Retinal pigment epithelial cell (primary cell): ENCODE data around the gene ATP1B1.

ENCODE experiments used
- DNase-seq: peaks from one replicate; pipeline ENCODE4 v3.0.0-alpha.2; 2010; ENCODE audit warnings: low read depth
- H3K4me3 ChIP-seq: 2 replicates; pipeline ENCODE4 v1.5.1; 2011; ENCODE audit warnings: mild to moderate bottlenecking, low read length, control low read depth, moderate library complexity
- TF ChIP-seq, protein P1 (sequence below): conservative IDR thresholded peaks from 2 replicates; pipeline ENCODE4 v1.5.1; 2011; ENCODE audit warnings: low read depth, low read length, control low read depth, inconsistent platforms

The ATP1B1 gene

DNA sequence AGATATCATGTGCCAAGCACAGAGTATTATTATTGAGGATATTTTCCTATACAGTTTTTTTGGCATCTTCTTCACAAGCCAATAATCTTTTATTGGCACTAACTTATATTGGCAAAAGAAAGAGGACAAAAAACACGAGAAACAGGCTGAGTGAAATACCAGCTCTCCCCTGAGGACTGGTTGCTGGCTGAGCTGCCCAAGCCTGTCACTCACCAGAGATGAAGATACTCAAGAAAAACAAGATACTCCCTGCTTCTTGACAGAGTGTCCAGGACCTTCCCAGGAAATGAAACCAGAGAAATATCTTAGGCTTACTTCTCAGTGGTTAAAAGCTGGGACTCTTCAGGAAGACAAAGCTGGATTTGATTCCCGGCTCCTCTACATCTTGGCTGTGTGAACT, 35.9 kb upstream of the ATP1B1 start:
- TF ChIP-seq, protein P1, sequence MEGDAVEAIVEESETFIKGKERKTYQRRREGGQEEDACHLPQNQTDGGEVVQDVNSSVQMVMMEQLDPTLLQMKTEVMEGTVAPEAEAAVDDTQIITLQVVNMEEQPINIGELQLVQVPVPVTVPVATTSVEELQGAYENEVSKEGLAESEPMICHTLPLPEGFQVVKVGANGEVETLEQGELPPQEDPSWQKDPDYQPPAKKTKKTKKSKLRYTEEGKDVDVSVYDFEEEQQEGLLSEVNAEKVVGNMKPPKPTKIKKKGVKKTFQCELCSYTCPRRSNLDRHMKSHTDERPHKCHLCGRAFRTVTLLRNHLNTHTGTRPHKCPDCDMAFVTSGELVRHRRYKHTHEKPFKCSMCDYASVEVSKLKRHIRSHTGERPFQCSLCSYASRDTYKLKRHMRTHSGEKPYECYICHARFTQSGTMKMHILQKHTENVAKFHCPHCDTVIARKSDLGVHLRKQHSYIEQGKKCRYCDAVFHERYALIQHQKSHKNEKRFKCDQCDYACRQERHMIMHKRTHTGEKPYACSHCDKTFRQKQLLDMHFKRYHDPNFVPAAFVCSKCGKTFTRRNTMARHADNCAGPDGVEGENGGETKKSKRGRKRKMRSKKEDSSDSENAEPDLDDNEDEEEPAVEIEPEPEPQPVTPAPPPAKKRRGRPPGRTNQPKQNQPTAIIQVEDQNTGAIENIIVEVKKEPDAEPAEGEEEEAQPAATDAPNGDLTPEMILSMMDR = no peak
- no peak for DNase-seq
- no peak overlapping the region for H3K4me3 ChIP-seq

DNA sequence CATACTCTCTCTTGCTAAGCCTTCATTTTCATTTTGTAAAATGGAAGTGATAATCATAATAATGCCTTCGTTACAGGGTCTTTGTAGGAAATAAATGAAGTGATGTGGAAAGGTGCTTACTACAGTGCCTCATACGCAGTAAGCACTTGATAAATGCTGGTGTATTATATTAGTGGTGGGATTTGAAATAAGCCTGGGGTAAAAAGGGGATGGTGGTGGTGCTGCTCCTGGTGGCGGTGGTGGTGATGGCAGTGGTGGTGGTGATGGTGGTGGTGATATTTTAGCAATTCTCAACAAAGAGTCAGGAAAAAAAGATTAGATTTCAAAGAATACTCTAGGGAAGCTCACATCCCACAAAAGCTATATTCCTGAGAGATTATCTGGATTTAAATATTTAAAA, 35.5 kb upstream of the ATP1B1 start:
- no peak overlapping the region for H3K4me3 ChIP-seq
- no peak for DNase-seq
- TF ChIP-seq, protein P1 = peak; percentile 4

DNA sequence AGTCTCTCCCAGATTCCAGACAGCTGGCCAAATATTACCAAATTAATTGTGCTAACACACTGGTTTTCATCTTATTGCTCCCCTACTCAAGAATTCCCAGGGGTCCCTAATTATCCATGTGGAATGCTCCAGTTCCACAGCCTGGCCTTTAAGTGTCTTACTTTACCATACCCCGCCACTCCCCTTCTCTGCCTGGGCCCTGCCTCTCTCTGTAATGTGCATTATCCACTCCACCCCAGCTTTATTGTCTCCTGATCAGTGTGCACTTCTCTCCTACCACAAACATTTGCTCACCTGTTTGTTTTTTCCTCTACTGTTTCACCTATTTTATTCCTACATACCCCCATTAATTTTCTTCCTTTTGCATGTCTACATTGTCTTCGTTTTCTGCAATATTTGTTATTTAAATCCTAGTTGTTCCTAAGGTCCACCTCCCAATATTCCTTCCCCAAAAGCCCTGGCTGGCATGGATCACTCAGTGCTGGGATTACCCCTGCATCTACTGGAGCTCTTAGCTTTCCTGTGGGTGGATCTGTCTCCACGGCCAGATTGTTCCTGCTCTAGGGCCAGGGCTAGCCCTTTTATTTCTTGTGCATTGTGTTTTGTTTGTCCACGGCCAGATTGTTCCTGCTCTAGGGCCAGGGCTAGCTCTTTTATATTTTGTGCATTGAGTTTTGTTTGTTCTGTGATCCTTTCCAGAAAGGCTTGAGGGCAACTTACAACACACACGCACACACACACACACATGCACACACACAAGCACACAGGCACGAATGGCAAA, 33.4 kb upstream of the ATP1B1 start:
- no peak for DNase-seq
- TF ChIP-seq, protein P1 = no peak

DNA sequence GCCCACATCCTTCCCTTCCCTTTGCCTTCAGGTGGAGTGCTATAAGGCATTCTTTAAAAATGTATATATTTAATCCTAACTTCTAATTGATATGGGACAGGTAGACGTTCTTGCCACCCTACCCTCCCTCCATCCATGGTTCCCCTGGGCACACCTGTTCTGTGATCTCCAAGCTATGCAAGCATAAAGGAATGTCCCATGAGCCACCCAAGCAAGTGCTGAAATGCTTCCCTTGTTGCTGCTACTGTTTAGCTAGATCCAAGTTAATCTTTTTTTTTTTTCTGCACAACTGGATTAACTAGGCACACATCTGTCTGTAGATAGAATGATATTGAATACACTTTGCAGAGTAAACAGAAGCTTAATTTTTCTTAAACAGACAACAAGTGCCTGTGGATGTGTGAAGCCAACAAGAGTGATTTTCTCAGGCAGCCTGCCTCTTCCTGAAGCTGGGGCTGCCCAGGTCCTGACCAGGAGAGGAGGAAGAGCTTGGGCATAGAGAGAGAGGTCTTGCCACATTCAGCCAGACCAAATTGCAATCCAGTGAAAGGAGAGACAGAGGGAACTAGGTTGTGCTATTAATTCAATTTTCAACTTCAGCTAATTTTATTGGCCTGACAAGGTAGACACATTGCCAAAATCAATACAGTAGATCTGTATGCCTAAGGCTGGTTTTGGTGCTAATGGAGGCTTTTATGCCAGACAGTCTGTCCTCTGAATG, 28.2 kb upstream of the ATP1B1 start:
- no peak overlapping the region for H3K4me3 ChIP-seq
- no peak for DNase-seq
- TF ChIP-seq, protein P1 = no peak

More for the DNA sequence above, 33.4 kb upstream of the ATP1B1 start:
- no peak overlapping the region for H3K4me3 ChIP-seq

DNA sequence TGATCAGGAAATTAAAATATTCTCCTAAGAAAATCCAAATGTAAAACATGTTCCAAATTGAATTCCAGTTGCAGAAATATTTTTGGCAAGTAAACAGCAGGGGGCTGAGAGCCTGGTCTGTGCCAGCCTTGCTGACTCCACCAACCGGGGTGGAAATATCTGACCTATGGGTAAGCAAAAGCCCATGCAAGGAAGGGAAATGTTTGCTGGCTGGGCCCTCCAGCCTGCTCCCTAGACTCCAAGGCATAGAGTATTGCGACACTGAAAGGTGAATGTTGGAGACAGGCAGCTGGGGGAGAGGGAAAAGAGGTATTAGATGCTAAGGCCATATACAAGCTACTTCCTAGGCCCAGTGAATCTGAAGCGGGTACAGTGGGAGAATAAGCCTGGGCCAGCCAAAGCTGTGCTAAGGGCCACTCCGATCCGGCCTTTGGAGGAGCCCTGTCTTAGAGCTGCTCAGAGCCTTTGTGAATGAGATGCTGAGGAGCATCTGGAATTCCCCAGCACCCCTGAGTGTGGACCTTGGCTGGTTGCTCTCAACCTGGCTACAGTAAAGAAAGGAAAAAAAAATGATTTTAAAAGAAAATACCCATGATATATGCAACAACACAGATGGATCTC, 24.9 kb upstream of the ATP1B1 start:
- TF ChIP-seq, protein P1 = no peak
- DNase-seq = no peak
- no peak overlapping the region for H3K4me3 ChIP-seq

DNA sequence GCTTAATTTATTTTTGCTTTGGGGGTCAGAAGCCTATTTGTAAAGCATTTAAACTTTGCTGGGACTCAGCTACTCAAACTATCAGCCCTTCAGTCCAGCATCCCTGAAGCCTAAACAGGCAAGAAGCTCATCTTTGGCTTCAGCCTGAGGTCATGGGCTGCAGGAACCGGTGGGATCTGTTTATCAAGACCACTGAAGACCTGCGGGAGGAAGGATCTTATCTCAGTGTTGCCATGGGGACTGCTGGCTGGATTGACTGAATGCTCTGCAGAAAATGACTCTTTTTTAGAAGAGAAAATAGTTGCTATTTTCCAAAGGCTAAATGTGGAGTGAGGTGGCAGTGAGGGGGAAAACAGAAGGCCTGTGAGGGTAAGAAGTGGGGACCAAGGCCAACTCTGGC, 20.6 kb upstream of the ATP1B1 start:
- TF ChIP-seq, protein P1 = no peak
- H3K4me3 ChIP-seq = no peak overlapping the region
- no peak for DNase-seq
